Psoas muscle (tissue), 8 donors: ENCODE results near the gene PRR22. TPM values are rescaled to one million over a fixed set of nuclear protein-coding genes. Genes with fewer than 3 reads are reported as not detected.

Experiments used
- ATAC-seq, 4 donors: fragments of 200-7000 bp; cut with Tn5 transposase; one replicate each; pipeline ENCODE4 v1.9.1; 2020; ENCODE audit warnings: moderate library complexity in 3 of 4, mild to moderate bottlenecking in 2 of 4
- DNase-seq, 2 donors: peaks; one replicate each; pipeline ENCODE4 v3.0.0-alpha.2; 2020
- H3K27ac ChIP-seq: fragments of 200-600 bp; one replicate; pipeline ENCODE4 v1.8.0; 2022
- H3K27me3 ChIP-seq, 3 donors: fragments of 200-600 bp in 1 of 3; one replicate each; pipeline versions ENCODE4 v1.6.1 to v1.8.0; 2013 to 2022; ENCODE audit warnings: low read length in 2 of 3, mild to moderate bottlenecking in 2 of 3, moderate library complexity in 1 of 3; ENCODE audit not compliant: insufficient read depth in 3 of 3
- H3K36me3 ChIP-seq, 2 donors: fragments of 200-600 bp in 1 of 2; one replicate each; pipeline versions ENCODE4 v1.6.1 to v1.8.0; 2013 to 2022; ENCODE audit warnings: low read depth in 1 of 2, mild to moderate bottlenecking in 1 of 2, moderate library complexity in 1 of 2; ENCODE audit not compliant: insufficient read depth in 1 of 2
- H3K4me1 ChIP-seq: fragments of 200-600 bp; one replicate; pipeline ENCODE4 v1.8.0; 2022
- H3K4me3 ChIP-seq: fragments of 200-600 bp; one replicate; pipeline ENCODE4 v1.8.0; 2022; ENCODE audit warnings: mild to moderate bottlenecking
- H3K9me3 ChIP-seq: fragments of 200-600 bp; one replicate; pipeline ENCODE4 v1.8.0; 2022
- CTCF ChIP-seq: fragments of 200-600 bp; IDR thresholded peaks from one replicate; pipeline ENCODE4 v1.8.0; 2022; ENCODE audit warnings: antibody characterized with exemption
- WGBS, 3 donors: extraction: QIAGEN DNeasy Blood & Tissue Kit; methylation state at CpG; one replicate each; pipeline versions ENCODE4 v1.1.6 to v1.1.7; 2013; 5-methylcytosine and 5-hydroxymethylcytosine counted together
- intact Hi-C, 2 donors: fragments of 100-400 bp; cut with DNase I; formaldehyde crosslinking; loops; one replicate each; pipeline versions ENCODE4 v1.11.0 to v1.14.2; 2022
- polyA plus RNA-seq, 3 donors: library from polyadenylated mRNA; stranded (reverse); fragments of 200-250 nt; gene quantifications; one replicate each; pipeline ENCODE4 v1.2.3, GENCODE V29; 2013
- total RNA-seq, 4 donors: library from RNA; stranded (reverse); fragmentation: NEBNext Ultra II Directional in 2 of 4; extraction: Animal tissue kit (Norgen Biotek cat#: 25700) in 2 of 4; gene quantifications; one replicate each; pipeline versions ENCODE4 v1.2.1 to v1.2.4, GENCODE V29; 2021 to 2023
- donor health status: healthy with polysubstance abuse.
- donor health status: DM: no; HTN: no; CAD: no; lungs with moderate emphysema.
- donor health status: Bipolar disorder and iron deficiency.
- donor health status: healthy.
- donor health status: DM: yes; HTN: yes; CAD: no.
- donor health status: DM: no; HTN: no; CAD: no.
- donor health status: DM: no; HTN: no; CAD: no.
- donor health status: DM: yes; HTN: yes; CAD: no.

The PRR22 gene
- total and polyA plus RNA-seq, 7 donors: 0.57 to 2.7 (median 1.2) TPM

- H3K36me3 ChIP-seq: no peaks in the 10 kb centered on the region
- H3K4me1 ChIP-seq: no peaks in the 10 kb centered on the region
- no peak overlapping the region for H3K27ac ChIP-seq
- H3K9me3 ChIP-seq: no peaks in the 10 kb centered on the region
- no peak overlapping the region for H3K4me3 ChIP-seq
- intact Hi-C loops: no loop called here
- 69 to 75% (median 72%) methylated on average over 17 of the region's 17 CpGs for WGBS, 3 donors
- no peak for DNase-seq
- no peak for TF ChIP-seq CTCF
- ATAC-seq: no peak
- H3K27me3 ChIP-seq: peaks cover 0 to 4% (median 0%) of the 10 kb centered on the region in 3 donors
Measured at GRCh38 chr19:5778402-5778801, 6.1 kb downstream of the PRR22 start.

- Histone ChIP-seq H3K9me3 (no peaks in the 10 kb centered on the region), H3K27ac (no peak overlapping the region), H3K4me3 (no peak overlapping the region), H3K4me1 (no peaks in the 10 kb centered on the region), H3K36me3 (no peaks in the 10 kb centered on the region), H3K27me3 (peaks cover 0 to 6% (median 0%) of the 10 kb centered on the region in 3 donors)
- DNase-seq (no peak), ATAC-seq (no peak)
- no peak for TF ChIP-seq CTCF
- intact Hi-C loops: no loop called here
- WGBS, 3 donors: 61 to 65% (median 62%) methylated on average over 17 of the region's 17 CpGs
Measured at GRCh38 chr19:5775668-5776309, 8.8 kb downstream of the PRR22 start.

- no peak for DNase-seq
- no peak for ATAC-seq
- no peak overlapping the region for H3K4me3 ChIP-seq
- no peaks in the 10 kb centered on the region for H3K36me3 ChIP-seq
- no peaks in the 10 kb centered on the region for H3K4me1 ChIP-seq
- 77 to 84% (median 81%) methylated on average over 8 of the region's 8 CpGs for whole genome bisulfite sequencing, 3 donors
- H3K27me3 ChIP-seq: peaks cover 0 to 6% (median 0%) of the 10 kb centered on the region in 3 donors
- no peaks in the 10 kb centered on the region for H3K9me3 ChIP-seq
- no peak overlapping the region for H3K27ac ChIP-seq
- no peak for TF ChIP-seq CTCF
- intact Hi-C loops: no loop called here
Measured at GRCh38 chr19:5774921-5775320, 9.6 kb downstream of the PRR22 start.

GRCh38 chr19:5773276-5773675 is 11.3 kb downstream of the PRR22 start:
- no peak for TF ChIP-seq CTCF
- H3K4me3 ChIP-seq: no peak overlapping the region
- H3K36me3 ChIP-seq: no peaks in the 10 kb centered on the region
- H3K27ac ChIP-seq: no peak overlapping the region
- 85 to 90% (median 86%) methylated on average over 5 of the region's 5 CpGs for WGBS, 3 donors
- intact Hi-C loops: no loop called here
- H3K4me1 ChIP-seq: no peaks in the 10 kb centered on the region
- peaks cover 0 to 6% (median 0%) of the 10 kb centered on the region in 3 donors for H3K27me3 ChIP-seq
- ATAC-seq (no peak), DNase-seq (no peak)
- no peaks in the 10 kb centered on the region for H3K9me3 ChIP-seq

- DNase-seq (no peak), ATAC-seq (no peak)
- TF ChIP-seq CTCF: no peak
- H3K36me3 ChIP-seq: no peaks in the 10 kb centered on the region
- H3K4me3 ChIP-seq: no peak overlapping the region
- H3K27me3 ChIP-seq: peaks cover 0 to 6% (median 0%) of the 10 kb centered on the region in 3 donors
- no peak overlapping the region for H3K27ac ChIP-seq
- WGBS, 3 donors: 80 to 83% (median 81%) methylated on average over 18 to 19 of the region's 19 CpGs
- no peaks in the 10 kb centered on the region for H3K9me3 ChIP-seq
- H3K4me1 ChIP-seq: no peaks in the 10 kb centered on the region
- intact Hi-C loops: no loop called here
Measured at GRCh38 chr19:5772416-5772815, 12.1 kb downstream of the PRR22 start.
